ENCODE data around the gene TFEC.

DNA sequence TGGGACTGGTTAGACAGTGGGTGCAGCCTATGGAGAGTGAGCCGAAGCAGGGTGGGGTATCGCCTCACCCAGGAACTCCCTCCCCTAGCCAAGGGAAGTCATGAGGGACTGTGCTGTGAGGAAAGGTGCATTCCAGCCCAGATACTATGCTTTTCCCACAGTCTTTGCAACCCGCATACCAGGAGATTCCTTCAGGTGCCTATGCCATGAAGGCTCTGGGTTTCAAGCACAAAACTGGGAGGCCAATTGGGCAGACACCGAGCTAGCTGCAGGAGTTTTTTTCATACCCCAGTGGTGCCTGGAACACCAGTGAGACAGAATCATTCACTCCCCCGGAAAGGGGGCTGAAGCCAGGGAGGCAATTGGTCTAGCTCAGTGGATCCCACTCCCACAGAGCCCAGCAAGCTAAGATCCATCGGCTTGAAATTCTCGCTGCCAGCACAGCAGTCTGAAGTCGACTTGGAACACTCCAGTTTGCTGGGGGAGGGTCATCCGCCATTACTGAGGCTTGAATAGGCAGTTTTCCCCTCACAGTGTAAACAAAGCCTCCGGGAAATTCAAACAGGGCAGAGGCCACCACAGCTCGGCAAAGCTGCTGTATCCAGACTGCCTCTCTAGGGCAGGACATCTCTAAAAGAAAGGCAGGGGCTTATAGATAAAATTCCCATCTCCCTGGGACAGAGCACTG, 141.4 kb downstream of the TFEC start:
- TF ChIP-seq, protein P1, sequence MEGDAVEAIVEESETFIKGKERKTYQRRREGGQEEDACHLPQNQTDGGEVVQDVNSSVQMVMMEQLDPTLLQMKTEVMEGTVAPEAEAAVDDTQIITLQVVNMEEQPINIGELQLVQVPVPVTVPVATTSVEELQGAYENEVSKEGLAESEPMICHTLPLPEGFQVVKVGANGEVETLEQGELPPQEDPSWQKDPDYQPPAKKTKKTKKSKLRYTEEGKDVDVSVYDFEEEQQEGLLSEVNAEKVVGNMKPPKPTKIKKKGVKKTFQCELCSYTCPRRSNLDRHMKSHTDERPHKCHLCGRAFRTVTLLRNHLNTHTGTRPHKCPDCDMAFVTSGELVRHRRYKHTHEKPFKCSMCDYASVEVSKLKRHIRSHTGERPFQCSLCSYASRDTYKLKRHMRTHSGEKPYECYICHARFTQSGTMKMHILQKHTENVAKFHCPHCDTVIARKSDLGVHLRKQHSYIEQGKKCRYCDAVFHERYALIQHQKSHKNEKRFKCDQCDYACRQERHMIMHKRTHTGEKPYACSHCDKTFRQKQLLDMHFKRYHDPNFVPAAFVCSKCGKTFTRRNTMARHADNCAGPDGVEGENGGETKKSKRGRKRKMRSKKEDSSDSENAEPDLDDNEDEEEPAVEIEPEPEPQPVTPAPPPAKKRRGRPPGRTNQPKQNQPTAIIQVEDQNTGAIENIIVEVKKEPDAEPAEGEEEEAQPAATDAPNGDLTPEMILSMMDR (IDR thresholded peaks at IDR 0.05; ENCODE audit: poor library complexity), result no peak
- TF ChIP-seq EZH2phosphoT487 (IDR thresholded peaks at IDR 0.05; ENCODE audit: low read depth, severe bottlenecking, unreplicated experiment), result no peak

All from hepatocyte (in vitro differentiated cells).